ENCODE measurements around the gene ERBB4. TPM values are rescaled to one million over a fixed set of nuclear protein-coding genes. Genes with fewer than 3 reads are reported as not detected.

ERBB4 gene
- total and polyA plus RNA-seq, 2 of the 8 experiments (the other 6 are each of a cell fraction or from before 2014, with no cell fraction given), result 0.34 to 1.3 TPM

DNA sequence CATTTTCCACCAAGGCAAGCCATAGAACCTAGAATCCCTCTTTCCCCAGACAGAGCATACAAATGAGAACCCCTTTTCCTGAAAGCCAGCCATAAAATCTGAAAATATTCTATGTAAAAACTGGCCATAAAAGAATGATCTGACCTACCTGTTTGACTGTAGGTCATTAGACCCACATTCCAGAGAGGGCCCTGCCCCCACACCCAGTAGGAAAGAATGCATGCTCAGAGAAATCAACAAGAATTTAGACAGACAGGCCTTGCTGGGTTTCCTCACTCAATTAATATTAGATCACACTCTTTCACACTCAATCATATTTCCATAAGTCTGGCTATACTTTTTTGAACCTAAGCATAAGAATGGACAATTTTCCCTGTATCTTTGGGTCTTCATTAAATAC, 929.5 kb downstream of the ERBB4 start:
- TF ChIP-seq TEAD4 (IDR thresholded peaks at IDR 0.05; ENCODE audit: low read depth, low read length) (peak; percentile 75), ATF3 (IDR thresholded peaks at IDR 0.05; ENCODE audit: insufficient read depth, low read depth, low read length) (no peak), TAF1 (IDR thresholded peaks at IDR 0.05; ENCODE audit: low read depth, low read length) (no peak), HDAC2 (IDR thresholded peaks at IDR 0.05; ENCODE audit: borderline replicate concordance in 1 of 2, low read depth in 2 of 2, low read length in 2 of 2) (no peak), SP4 (IDR thresholded peaks at IDR 0.05; ENCODE audit: low read length) (no peak), SP1 (IDR thresholded peaks at IDR 0.05; ENCODE audit: low read depth, low read length) (0 out of 2 replicates have a peak, but pooled peaks have one; percentile 57), HDAC6 (IDR thresholded peaks at IDR 0.05; ENCODE audit: low read depth, low read length) (no peak), BACH1 (IDR thresholded peaks at IDR 0.05; ENCODE audit: low read length) (no peak)
- no peak for DNase-seq (ENCODE audit: low read depth in 1 of 2, low spot score in 2 of 2)
- no peak overlapping the region for H3K27ac ChIP-seq (ENCODE audit: low read depth, low read length)

More for the DNA sequence above, 929.5 kb downstream of the ERBB4 start:
- no peak overlapping the region for H3K9ac ChIP-seq (replicated peaks in 1 of 4; ENCODE audit: extremely low read depth in 1 of 4, low read depth in 3 of 4, low read length in 3 of 4)
- no peaks in the 10 kb centered on the region for H3K27me3 ChIP-seq (replicated peaks in 1 of 4; ENCODE audit: control insufficient read depth in 3 of 4, extremely low read depth in 1 of 4, insufficient read depth in 3 of 4, low read length in 3 of 4)
- H4K5ac ChIP-seq (ENCODE audit: insufficient read length, low read depth, low read length), result no peak overlapping the region
- peaks cover 0 to 3% (median 2%) of the 10 kb centered on the region in 4 experiments; a peak in 1 of 7 replicates for H3K4me1 ChIP-seq (replicated peaks in 1 of 4; ENCODE audit: control insufficient read depth in 3 of 4, insufficient read depth in 4 of 4, low read length in 3 of 4)
- no peak overlapping the region for H2BK20ac ChIP-seq (ENCODE audit: low read length)
- no peak overlapping the region for H3K4ac ChIP-seq (replicated peaks; ENCODE audit: insufficient read length, low read depth, low read length)
- no peak overlapping the region for H2BK5ac ChIP-seq (ENCODE audit: low read depth, low read length)
- no peaks in the 10 kb centered on the region for H3K79me1 ChIP-seq (ENCODE audit: low read depth, low read length)
- H2AK5ac ChIP-seq (ENCODE audit: low read depth, low read length), result no peak overlapping the region
- no peak overlapping the region for H3K18ac ChIP-seq (ENCODE audit: extremely low read depth, low read length)
- no peak overlapping the region for H4K8ac ChIP-seq (ENCODE audit: extremely low read depth, insufficient read depth, low read length)
- no peaks in the 10 kb centered on the region for H3K23me2 ChIP-seq (ENCODE audit: low read depth, low read length)
- 0 out of 2 replicates have a peak overlapping the region, but pooled peaks have one; percentile 63 for H2AFZ ChIP-seq (ENCODE audit: low read length)
- no peak overlapping the region for H2BK15ac ChIP-seq (ENCODE audit: low read length)
- no peak overlapping the region for H3K14ac ChIP-seq (ENCODE audit: insufficient read length)
- ChIA-PET POLR2A (ENCODE audit: partially characterized antibody) (no interaction called here), CTCF (ENCODE audit: partially characterized antibody) (no interaction called here)
- H3K4me3 ChIP-seq (ENCODE audit: extremely low read depth in 1 of 4, insufficient read depth in 2 of 4, low read depth in 3 of 4, low read length in 4 of 4), result no peak overlapping the region
- H3K9me3 ChIP-seq (ENCODE audit: insufficient read depth in 2 of 2, low read depth in 1 of 2, low read length in 1 of 2), result no peaks in the 10 kb centered on the region
- no peak overlapping the region for H4K91ac ChIP-seq (replicated peaks; ENCODE audit: insufficient read length, low read length)
- H3K4me2 ChIP-seq (ENCODE audit: insufficient read depth in 1 of 2, low read depth in 2 of 2, low read length in 2 of 2), result no peak overlapping the region
- no peaks in the 10 kb centered on the region for H3K79me2 ChIP-seq (ENCODE audit: control insufficient read depth in 1 of 2, insufficient read depth in 2 of 2, low read length in 2 of 2)
- no peak overlapping the region for H2BK12ac ChIP-seq (ENCODE audit: low read depth, low read length)
- H2BK120ac ChIP-seq (replicated peaks; ENCODE audit: low read depth, low read length), result no peak overlapping the region
- no peak for FAIRE-seq
- H3K23ac ChIP-seq (ENCODE audit: insufficient read length), result no peak overlapping the region
- no peaks in the 10 kb centered on the region for H4K20me1 ChIP-seq (replicated peaks in 1 of 2; ENCODE audit: control insufficient read depth in 1 of 2, insufficient read depth in 2 of 2, low read length in 2 of 2)
- H3K36me3 ChIP-seq (ENCODE audit: control insufficient read depth in 2 of 4, insufficient read depth in 4 of 4, low read length in 3 of 4), result no peaks in the 10 kb centered on the region
- no peak overlapping the region for H3K56ac ChIP-seq (replicated peaks; ENCODE audit: insufficient read length, low read depth, low read length)
